Colonic mucosa (tissue), 4 donors: ENCODE measurements around the gene KDM2A. TPM values are rescaled to one million over a fixed set of nuclear protein-coding genes. Genes with fewer than 3 reads are reported as not detected.

ENCODE experiments used
- DNase-seq: peaks from one replicate; pipeline ENCODE4 v3.0.0-alpha.2; 2020
- H3K27ac ChIP-seq: fragments of 200-600 bp; one replicate; pipeline ENCODE4 v1.8.0; 2021
- H3K27me3 ChIP-seq: fragments of 200-600 bp; one replicate; pipeline ENCODE4 v1.8.0; 2021
- H3K36me3 ChIP-seq: fragments of 200-600 bp; one replicate; pipeline ENCODE4 v1.8.0; 2021
- H3K4me1 ChIP-seq: fragments of 200-600 bp; one replicate; pipeline ENCODE4 v1.8.0; 2021; ENCODE audit warnings: mild to moderate bottlenecking
- H3K4me3 ChIP-seq: fragments of 200-600 bp; one replicate; pipeline ENCODE4 v1.8.0; 2021
- H3K9ac ChIP-seq, 2 donors: one replicate each; pipeline ENCODE4 v1.7.0; 2013; ENCODE audit warnings: control low read depth in 2 of 2, low read depth in 2 of 2, low read length in 2 of 2
- H3K9me3 ChIP-seq: fragments of 200-600 bp; one replicate; pipeline ENCODE4 v1.8.0; 2021
- intact Hi-C: fragments of 100-400 bp; cut with DNase I; formaldehyde crosslinking; loops from one replicate; pipeline ENCODE4 v1.14.1; 2022
- total RNA-seq, 2 donors: library from RNA; stranded (reverse); fragmentation: NEBNext Ultra II Directional in 1 of 2; extraction: Animal tissue kit (Norgen Biotek cat#: 25700) in 1 of 2; gene quantifications; one replicate each; pipeline ENCODE4 v1.2.1, GENCODE V29; 2021
- TF ChIP-seq, protein P1 (sequence below): fragments of 200-600 bp; IDR thresholded peaks from one replicate; pipeline ENCODE4 v1.8.0; 2022; ENCODE audit warnings: antibody characterized with exemption, mild to moderate bottlenecking
- donor health status: healthy.
- donor health status: DM: no; HTN: no; CAD: no.
- donor health status: DM: no; HTN: no; CAD: no.

The KDM2A gene
- total RNA-seq, 2 donors from 2014 or later, result 63.3 to 80.6 TPM

DNA sequence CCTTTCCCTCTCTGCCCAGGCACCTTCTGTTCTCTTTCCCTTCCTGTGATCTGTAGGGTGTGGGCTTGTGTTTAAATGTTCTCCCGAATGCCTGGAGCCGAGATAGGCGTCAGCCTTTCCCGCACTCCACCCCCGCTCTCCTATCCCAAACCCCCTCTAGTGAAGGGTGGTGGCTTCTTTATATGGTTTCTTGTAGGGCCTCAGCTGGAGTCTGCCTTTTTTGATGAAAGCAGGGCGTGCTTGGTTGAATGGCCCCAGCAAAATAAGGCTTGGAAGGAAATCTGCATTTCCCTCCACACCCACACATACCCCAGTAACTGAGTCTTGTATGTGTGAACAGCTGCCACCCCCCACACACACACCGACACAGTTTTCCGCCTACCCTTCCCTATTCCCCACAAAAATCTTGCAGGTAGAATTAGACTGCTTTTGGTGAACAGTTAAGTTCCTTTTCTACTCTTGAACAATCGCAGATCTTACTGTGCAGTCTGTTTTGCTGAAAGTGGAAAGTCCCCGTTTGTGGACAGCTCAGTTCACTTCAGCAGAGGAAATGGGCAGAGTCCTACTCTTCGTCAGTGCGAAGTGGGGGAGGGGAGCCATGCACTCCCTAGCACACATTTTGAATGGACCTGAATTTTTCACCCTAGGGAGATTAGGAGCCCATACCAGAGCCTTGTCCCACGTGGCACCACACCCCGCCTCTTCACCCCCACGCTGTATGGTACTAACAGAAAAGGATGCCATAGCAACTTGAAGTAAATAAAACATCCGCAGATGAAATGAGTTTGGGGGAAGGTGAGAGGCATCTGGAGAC, 121.7 kb downstream of the KDM2A start:
- H3K4me1 ChIP-seq, result peaks cover 3% of the 10 kb centered on the region
- TF ChIP-seq, protein P1, sequence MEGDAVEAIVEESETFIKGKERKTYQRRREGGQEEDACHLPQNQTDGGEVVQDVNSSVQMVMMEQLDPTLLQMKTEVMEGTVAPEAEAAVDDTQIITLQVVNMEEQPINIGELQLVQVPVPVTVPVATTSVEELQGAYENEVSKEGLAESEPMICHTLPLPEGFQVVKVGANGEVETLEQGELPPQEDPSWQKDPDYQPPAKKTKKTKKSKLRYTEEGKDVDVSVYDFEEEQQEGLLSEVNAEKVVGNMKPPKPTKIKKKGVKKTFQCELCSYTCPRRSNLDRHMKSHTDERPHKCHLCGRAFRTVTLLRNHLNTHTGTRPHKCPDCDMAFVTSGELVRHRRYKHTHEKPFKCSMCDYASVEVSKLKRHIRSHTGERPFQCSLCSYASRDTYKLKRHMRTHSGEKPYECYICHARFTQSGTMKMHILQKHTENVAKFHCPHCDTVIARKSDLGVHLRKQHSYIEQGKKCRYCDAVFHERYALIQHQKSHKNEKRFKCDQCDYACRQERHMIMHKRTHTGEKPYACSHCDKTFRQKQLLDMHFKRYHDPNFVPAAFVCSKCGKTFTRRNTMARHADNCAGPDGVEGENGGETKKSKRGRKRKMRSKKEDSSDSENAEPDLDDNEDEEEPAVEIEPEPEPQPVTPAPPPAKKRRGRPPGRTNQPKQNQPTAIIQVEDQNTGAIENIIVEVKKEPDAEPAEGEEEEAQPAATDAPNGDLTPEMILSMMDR, result no peak
- peak; percentile 83 for DNase-seq
- intact Hi-C loops, result no loop called here
- no peaks in the 10 kb centered on the region for H3K9me3 ChIP-seq
- H3K27me3 ChIP-seq, result no peaks in the 10 kb centered on the region
- H3K36me3 ChIP-seq, result peaks cover 4% of the 10 kb centered on the region
- peak overlapping the region; percentile 80 to 99 for H3K9ac ChIP-seq
- H3K27ac ChIP-seq, result peak overlapping the region; percentile 94
- H3K4me3 ChIP-seq, result peak overlapping the region; percentile 50

DNA sequence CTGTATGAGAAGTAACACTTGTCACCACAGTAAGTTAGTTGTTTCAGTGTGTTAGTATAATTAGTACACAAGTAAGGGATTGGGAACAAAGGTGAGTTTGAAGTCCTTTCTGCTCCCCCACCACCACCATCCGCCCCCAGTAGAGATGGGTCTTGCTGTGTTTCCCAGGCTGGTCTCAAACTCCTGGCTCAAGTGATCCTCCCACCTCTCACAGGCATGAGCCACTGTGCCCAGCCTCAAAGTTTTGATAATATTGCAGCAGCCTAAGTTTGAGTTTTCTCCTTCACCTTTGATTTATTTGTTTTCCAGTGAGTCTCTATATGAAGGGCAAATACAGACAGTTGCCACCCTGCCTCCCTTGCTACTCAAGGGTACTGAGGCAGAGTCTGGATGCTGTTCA, 123.5 kb downstream of the KDM2A start:
- H3K4me3 ChIP-seq, result no peak overlapping the region

DNA sequence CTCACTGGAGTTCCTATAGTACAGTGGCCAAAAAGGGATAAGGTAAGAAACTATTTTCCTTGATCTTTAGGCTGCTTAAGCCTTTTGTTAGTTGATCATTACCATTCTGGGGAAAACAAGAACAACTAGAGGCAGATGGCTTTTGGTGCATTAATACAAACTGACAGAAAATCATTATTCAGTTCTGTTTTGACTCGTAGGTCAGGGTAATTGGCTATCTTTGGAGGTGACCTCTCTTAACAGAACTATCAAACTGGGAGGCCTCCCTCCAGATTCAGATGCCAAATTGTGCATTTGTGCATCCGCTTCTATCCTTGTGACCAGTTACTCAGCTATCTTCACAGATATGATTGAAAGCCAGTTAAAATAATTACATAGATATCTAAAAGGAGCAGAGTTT, 124.0 kb downstream of the KDM2A start:
- Histone ChIP-seq H3K9ac (no peak overlapping the region), H3K27ac (no peak overlapping the region), H3K4me1 (peaks cover 3% of the 10 kb centered on the region), H3K36me3 (peaks cover 20% of the 10 kb centered on the region), H3K27me3 (no peaks in the 10 kb centered on the region), H3K4me3 (no peak overlapping the region), H3K9me3 (no peaks in the 10 kb centered on the region)
- TF ChIP-seq, protein P1, result no peak
- DNase-seq, result no peak
- intact Hi-C loops, result no loop called here

More for the DNA sequence above, 123.5 kb downstream of the KDM2A start:
- Histone ChIP-seq H3K9ac (no peak overlapping the region), H3K27ac (no peak overlapping the region), H3K36me3 (peaks cover 15% of the 10 kb centered on the region), H3K4me1 (peaks cover 3% of the 10 kb centered on the region), H3K9me3 (no peaks in the 10 kb centered on the region), H3K27me3 (no peaks in the 10 kb centered on the region)
- no peak for DNase-seq
- TF ChIP-seq, protein P1, result no peak
- intact Hi-C loops, result no loop called here

DNA sequence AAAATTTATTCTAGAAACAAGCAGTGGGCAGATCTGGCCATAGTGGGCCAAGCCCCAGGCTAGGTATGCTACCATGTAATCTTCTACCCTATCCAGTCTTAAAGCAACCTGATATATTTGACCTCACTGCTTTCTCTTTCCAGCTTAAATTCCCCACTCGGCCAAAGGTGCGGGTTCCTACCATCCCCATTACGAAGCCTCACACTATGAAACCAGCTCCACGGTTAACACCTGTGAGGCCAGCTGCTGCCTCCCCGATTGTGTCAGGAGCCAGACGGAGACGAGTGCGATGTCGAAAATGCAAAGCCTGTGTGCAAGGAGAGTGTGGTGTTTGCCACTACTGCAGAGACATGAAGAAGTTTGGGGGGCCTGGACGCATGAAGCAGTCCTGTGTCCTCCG, 126.0 kb downstream of the KDM2A start:
- no peaks in the 10 kb centered on the region for H3K27me3 ChIP-seq
- H3K4me1 ChIP-seq, result no peaks in the 10 kb centered on the region
- intact Hi-C loops, result no loop called here
- no peak overlapping the region for H3K9ac ChIP-seq
- H3K36me3 ChIP-seq, result peaks cover 38% of the 10 kb centered on the region
- no peak for DNase-seq
- H3K27ac ChIP-seq, result no peak overlapping the region
- no peak overlapping the region for H3K4me3 ChIP-seq
- TF ChIP-seq, protein P1, result no peak
- no peaks in the 10 kb centered on the region for H3K9me3 ChIP-seq

DNA sequence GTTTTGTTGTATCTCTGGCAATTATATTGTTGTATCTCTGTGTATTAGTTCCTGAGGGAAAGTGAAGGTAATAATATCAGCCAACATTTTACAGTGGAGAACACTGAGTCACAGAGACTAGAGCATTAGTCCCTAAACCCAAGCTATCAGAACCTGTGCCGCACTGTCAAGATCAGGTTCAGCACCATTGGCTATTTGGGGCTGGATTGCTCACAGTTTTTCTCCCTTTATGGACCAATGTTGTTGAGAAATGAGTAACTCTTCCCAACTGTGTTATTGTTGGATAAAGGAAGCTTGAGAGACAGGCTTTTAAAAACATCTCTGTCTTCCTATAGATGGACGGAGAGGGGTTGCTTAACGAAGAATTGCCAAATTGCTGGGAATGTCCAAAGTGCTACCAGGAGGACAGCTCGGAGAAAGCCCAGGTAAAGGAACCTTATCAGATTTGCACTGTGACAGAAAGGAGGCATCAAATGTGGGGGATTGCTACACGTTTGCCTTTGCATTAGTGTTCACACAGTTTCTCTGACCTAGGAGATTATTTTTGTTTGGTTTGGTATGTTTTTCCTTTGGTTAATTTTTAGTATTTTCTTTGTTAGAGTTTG, 129.0 kb downstream of the KDM2A start:
- Histone ChIP-seq H3K4me1 (no peaks in the 10 kb centered on the region), H3K27ac (no peak overlapping the region), H3K9ac (no peak overlapping the region), H3K36me3 (peaks cover 53% of the 10 kb centered on the region), H3K9me3 (no peaks in the 10 kb centered on the region), H3K27me3 (no peaks in the 10 kb centered on the region), H3K4me3 (no peak overlapping the region)
- DNase-seq, result no peak
- intact Hi-C loops, result no loop called here
- TF ChIP-seq, protein P1, result no peak
